Transverse colon (tissue), 4 donors: Measurements from ENCODE around the gene ERC2. TPM values are rescaled to one million over a fixed set of nuclear protein-coding genes. Genes with fewer than 3 reads are reported as not detected.

Experiments used
- DNase-seq: peaks from one replicate; pipeline ENCODE4 v3.0.0-alpha.2; 2019
- H3K27ac ChIP-seq, 4 donors: fragments of 200-600 bp; sonication (generic); 2 replicates each; pipeline ENCODE4 v1.5.1; 2016 to 2018; ENCODE audit warnings: inconsistent platforms in 4 of 4
- H3K27me3 ChIP-seq: fragments of 200-600 bp; sonication (generic); 2 replicates; pipeline ENCODE4 v1.5.1; 2017; ENCODE audit warnings: inconsistent platforms
- H3K36me3 ChIP-seq, 4 donors: fragments of 200-600 bp; sonication (generic); 2 replicates each; pipeline ENCODE4 v1.5.1; 2017 to 2019; ENCODE audit warnings: inconsistent platforms in 4 of 4
- H3K4me1 ChIP-seq, 4 donors: fragments of 200-600 bp; sonication (generic); 2 replicates each; pipeline ENCODE4 v1.5.1; 2017 to 2020; ENCODE audit warnings: inconsistent platforms in 4 of 4
- H3K4me3 ChIP-seq, 4 donors: fragments of 200-600 bp; sonication (generic); 1 replicate in 1 of 4; 2 replicates in 3 of 4; pipeline versions ENCODE4 v1.5.1 to v1.6.1; 2017 to 2019; ENCODE audit warnings: inconsistent platforms in 4 of 4
- H3K9me3 ChIP-seq, 2 donors: fragments of 200-600 bp; sonication (generic); 2 replicates each; pipeline ENCODE4 v1.5.1; 2017 to 2019; ENCODE audit warnings: inconsistent platforms in 2 of 2
- EP300 ChIP-seq: sonication (generic); formaldehyde crosslinking; IDR thresholded peaks from one replicate; pipeline ENCODE4 v1.6.1; 2017; ENCODE audit warnings: antibody characterized with exemption, low read depth
- POLR2A ChIP-seq: fragments of 450-650 bp; IDR thresholded peaks from one replicate; pipeline ENCODE4 v1.6.1; 2016; ENCODE audit warnings: antibody characterized with exemption, mild to moderate bottlenecking, moderate library complexity
- POLR2AphosphoS5 ChIP-seq, 3 donors: sonication (generic); formaldehyde crosslinking; IDR thresholded peaks; one replicate each; pipeline ENCODE4 v1.6.1; 2016; ENCODE audit warnings: antibody characterized with exemption in 3 of 3
- WGBS, 2 donors: methylation state at CpG; one replicate each; pipeline ENCODE4 v1.1.5; 2018; ENCODE audit warnings: low coverage in 1 of 2; 5-methylcytosine and 5-hydroxymethylcytosine counted together
- in situ Hi-C, 4 donors: fragments of 200-750 bp; cut with MboI; loops; one replicate each; pipeline versions ENCODE4 v1.15.0 to v1.15.1; 2017; ENCODE audit warnings: low sequenced_read_pairs in 3 of 4, low pct_ligation_motif_present in 1 of 4, low pct_unique_long_range_greater_than_20kb in 1 of 4
- intact Hi-C: fragments of 100-400 bp; cut with DNase I; formaldehyde crosslinking; loops from one replicate; pipeline ENCODE4 v1.15.1; 2023; ENCODE audit warnings: low total_unique reads
- total RNA-seq, 4 donors: library from RNA; depleted of rRNA; stranded (reverse); fragments of >200 nt; gene quantifications; one replicate each; pipeline ENCODE4 v1.1.0, GENCODE V29; 2016
- TF ChIP-seq, protein P1 (sequence below), 5 experiments: fragments of 200-600 bp in 3 of 5; fragments of 450-650 bp in 2 of 5; sonication (generic) in 3 of 5; IDR thresholded peaks; 1 replicate in 2 of 5; 2 replicates in 3 of 5; pipeline ENCODE4 v1.5.1; 2016 to 2017; ENCODE audit warnings: antibody characterized with exemption in 5 of 5, inconsistent platforms in 3 of 5, mild to moderate bottlenecking in 2 of 5, moderate library complexity in 1 of 5

ERC2 gene
- total RNA-seq, 4 donors from 2014 or later = 0.41 to 1.3 TPM; not detected in 2

DNA sequence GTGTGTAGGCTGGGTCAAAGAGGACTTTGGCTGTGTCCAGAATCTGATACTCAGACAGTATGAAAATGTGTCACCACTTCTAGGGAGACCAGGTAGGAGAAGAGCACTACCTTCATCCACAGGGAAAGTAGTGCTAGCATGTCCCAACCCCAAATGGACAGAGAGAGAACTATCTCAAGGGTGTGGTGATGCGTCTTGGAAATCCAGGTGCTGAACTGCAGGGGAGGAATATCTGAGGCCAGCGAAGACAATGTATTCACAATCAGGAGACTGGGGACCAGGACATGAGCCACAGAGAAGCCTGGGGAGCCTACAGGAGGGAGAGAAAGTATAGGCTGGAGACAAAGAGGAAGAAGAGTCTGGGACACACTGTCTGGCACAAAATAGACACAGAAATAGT, 829.1 kb downstream of the ERC2 start:
- Histone ChIP-seq H3K9me3 (no peaks in the 10 kb centered on the region), H3K4me1 (peaks cover 0 to 6% (median 3%) of the 10 kb centered on the region in 4 donors), H3K27me3 (no peaks in the 10 kb centered on the region), H3K4me3 (no peak overlapping the region), H3K36me3 (no peaks in the 10 kb centered on the region), H3K27ac (no peak overlapping the region)
- 94% methylated on average over 2 of the region's 2 CpGs; no CpG with 5 or more reads in 1 of the 2 donors for WGBS, 2 donors
- no peak for DNase-seq
- in situ Hi-C loops (no loop called here), intact Hi-C loops (no loop called here)
- TF ChIP-seq POLR2A (no peak), EP300 (no peak), POLR2AphosphoS5 (IDR thresholded peaks at IDR 0.05) (no peak)
- TF ChIP-seq, protein P1, sequence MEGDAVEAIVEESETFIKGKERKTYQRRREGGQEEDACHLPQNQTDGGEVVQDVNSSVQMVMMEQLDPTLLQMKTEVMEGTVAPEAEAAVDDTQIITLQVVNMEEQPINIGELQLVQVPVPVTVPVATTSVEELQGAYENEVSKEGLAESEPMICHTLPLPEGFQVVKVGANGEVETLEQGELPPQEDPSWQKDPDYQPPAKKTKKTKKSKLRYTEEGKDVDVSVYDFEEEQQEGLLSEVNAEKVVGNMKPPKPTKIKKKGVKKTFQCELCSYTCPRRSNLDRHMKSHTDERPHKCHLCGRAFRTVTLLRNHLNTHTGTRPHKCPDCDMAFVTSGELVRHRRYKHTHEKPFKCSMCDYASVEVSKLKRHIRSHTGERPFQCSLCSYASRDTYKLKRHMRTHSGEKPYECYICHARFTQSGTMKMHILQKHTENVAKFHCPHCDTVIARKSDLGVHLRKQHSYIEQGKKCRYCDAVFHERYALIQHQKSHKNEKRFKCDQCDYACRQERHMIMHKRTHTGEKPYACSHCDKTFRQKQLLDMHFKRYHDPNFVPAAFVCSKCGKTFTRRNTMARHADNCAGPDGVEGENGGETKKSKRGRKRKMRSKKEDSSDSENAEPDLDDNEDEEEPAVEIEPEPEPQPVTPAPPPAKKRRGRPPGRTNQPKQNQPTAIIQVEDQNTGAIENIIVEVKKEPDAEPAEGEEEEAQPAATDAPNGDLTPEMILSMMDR (IDR thresholded peaks at IDR 0.05) = no peak

DNA sequence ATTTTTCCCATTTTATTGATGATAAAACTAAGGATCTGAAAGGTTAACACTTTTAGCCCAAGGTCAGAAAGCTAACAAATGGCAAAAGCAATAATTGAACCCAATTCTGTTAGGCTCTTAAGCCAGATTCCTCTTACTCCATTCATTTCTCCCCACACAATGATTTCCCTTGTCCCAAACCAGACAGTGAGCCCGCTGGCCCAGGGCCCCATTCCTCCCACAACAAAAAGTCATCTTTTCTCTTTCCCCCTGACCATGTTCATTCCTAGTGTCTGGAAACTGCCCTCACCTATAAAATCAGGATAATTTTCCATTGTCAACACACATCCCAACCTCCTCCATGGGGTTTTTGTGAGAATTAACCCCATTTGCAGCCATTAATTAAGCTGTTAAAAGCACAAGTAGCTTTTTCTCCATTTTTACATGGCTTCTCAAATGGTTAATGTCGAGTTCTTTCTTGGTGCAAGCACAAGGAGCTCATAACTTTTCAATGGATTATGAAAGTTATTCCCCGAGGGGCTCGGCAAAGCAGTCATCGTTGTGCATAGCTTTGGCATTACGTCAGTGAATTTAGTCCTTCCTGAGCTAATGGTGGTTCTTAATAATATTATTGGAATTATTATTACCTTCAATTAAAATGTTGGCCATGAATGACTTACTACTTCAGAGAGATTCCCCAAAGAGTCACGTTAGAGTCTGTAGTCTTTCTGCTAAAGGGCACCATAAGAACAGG, 830.2 kb downstream of the ERC2 start:
- intact Hi-C loops = no loop called here
- in situ Hi-C loops = no loop called here
- Histone ChIP-seq H3K27me3 (no peaks in the 10 kb centered on the region), H3K36me3 (no peaks in the 10 kb centered on the region), H3K4me1 (peaks cover 0 to 6% (median 3%) of the 10 kb centered on the region in 4 donors), H3K27ac (no peak overlapping the region), H3K9me3 (no peaks in the 10 kb centered on the region), H3K4me3 (no peak overlapping the region)
- no peak for DNase-seq
- WGBS, 2 donors = 86 to 92% methylated on average over 7 of the region's 7 CpGs
- TF ChIP-seq EP300 (no peak), POLR2AphosphoS5 (IDR thresholded peaks at IDR 0.05) (no peak), POLR2A (no peak)
- TF ChIP-seq, protein P1 (IDR thresholded peaks at IDR 0.05) = no peak

DNA sequence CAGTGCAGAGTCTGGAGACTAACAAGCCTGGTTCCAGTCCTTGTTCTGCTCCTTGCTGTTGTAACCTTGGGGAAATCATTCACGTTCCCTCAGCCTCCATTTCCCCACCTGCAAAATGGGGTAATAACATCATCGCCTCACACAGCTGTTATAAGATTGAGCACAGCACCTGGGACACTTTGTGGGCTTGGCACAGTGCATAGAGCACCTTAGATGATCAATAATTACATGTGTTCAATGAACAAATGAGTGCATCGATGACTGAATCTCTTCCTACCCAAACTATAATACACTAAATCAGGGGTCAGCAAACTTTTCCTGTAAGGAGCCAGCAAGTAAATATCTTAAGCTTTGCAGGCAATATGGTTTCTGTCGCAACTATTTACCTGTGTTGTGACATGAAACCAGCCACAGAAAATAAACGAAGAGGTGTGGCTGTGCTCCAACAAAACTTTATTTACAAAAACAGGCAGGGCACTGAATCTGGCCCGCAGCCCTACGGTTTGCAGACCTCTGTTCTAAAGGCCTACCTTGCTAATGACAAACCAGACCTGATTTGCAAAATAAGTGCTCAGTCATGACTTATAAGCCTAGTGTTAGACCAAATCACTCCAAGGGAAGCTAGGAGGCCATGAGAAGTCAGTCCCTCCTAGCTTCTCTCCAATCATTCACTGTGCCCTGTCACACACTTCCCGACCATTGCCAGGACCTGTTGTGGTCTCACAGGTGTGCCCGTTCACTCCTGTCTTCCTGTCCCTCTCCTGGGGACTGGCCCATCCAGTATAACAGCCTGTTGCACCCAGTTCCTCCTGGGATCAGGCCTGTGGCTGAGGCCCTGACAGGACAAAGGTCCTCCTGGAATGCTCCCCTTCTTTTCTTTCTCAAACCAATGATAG, 831.7 kb downstream of the ERC2 start:
- peak; percentile 31 for DNase-seq
- Histone ChIP-seq H3K27ac (peak overlapping the region in 1 of 4 donors; percentile 45), H3K4me1 (peaks cover 0 to 6% (median 3%) of the 10 kb centered on the region in 4 donors), H3K36me3 (no peaks in the 10 kb centered on the region), H3K27me3 (no peaks in the 10 kb centered on the region), H3K4me3 (no peak overlapping the region), H3K9me3 (no peaks in the 10 kb centered on the region)
- intact Hi-C loops (no loop called here), in situ Hi-C loops (no loop called here)
- 67 to 82% methylated on average over 3 to 8 of the region's 9 CpGs for WGBS, 2 donors
- no peak for TF ChIP-seq EP300
- no peak for TF ChIP-seq POLR2A
- TF ChIP-seq, protein P1 (IDR thresholded peaks at IDR 0.05) = no peak
- TF ChIP-seq POLR2AphosphoS5 (IDR thresholded peaks at IDR 0.05) = no peak

DNA sequence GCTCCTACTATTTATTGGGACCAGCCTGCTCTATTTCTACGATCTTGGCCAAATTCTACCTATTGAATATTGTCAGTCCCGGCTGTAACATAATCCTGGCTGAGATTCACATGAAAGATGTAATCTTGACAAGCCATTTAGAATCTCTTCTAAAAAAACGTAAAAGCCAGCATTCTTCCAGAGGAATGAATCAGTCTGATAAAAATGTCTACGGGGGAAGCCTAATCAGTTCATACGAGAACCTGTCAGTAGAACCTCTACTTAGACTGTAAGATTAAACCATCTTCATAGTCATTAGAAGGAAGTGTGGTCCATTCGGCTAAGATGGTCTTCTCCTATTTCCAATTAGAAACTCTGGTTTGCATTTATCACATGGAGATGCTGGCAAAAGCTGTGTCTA, 833.9 kb downstream of the ERC2 start:
- TF ChIP-seq EP300 (no peak), POLR2AphosphoS5 (IDR thresholded peaks at IDR 0.05) (no peak), POLR2A (no peak)
- TF ChIP-seq, protein P1 (IDR thresholded peaks at IDR 0.05) = no peak
- no peak for DNase-seq
- Histone ChIP-seq H3K4me3 (no peak overlapping the region), H3K27ac (no peak overlapping the region), H3K36me3 (no peaks in the 10 kb centered on the region), H3K4me1 (peaks cover 0 to 22% (median 5%) of the 10 kb centered on the region in 4 donors), H3K9me3 (no peaks in the 10 kb centered on the region), H3K27me3 (no peaks in the 10 kb centered on the region)
- in situ Hi-C loops (no loop called here), intact Hi-C loops (no loop called here)
- 76 to 89% methylated on average over 6 of the region's 6 CpGs for WGBS, 2 donors
